H1 (cell line): ENCODE measurements around the gene HYDIN. TPM values are rescaled to one million over a fixed set of nuclear protein-coding genes. Genes with fewer than 3 reads are reported as not detected.

Source experiments
- CTCF ChIA-PET: fragments of 300-600 bp; sonication (Branson Sonifier 250); formaldehyde crosslinking; loops from one replicate; lab custom pipeline; 2021; ENCODE audit not compliant: partially characterized antibody; lab: Charles Lee
- POLR2A ChIA-PET: fragments of 300-600 bp; sonication (Branson Sonifier 250); formaldehyde crosslinking; loops from one replicate; lab custom pipeline; 2021; ENCODE audit warnings: inconsistent platforms; ENCODE audit not compliant: partially characterized antibody; lab: Charles Lee
- DNase-seq, 2 experiments: peaks; one replicate each; pipeline versions ENCODE4 v3.0.0 to v3.0.0-alpha.2; 2010 to 2022; ENCODE audit warnings: low spot score in 2 of 2, low read depth in 1 of 2, mixed read lengths in 1 of 2
- FAIRE-seq: peaks from 2 replicates; lab custom pipeline; 2011; peaks lifted over from hg19 to GRCh38; lab: Jason Lieb, UNC
- H2AFZ ChIP-seq: 2 replicates; pipeline ENCODE4 v1.8.1; 2012; ENCODE audit warnings: low read length, inconsistent platforms
- H2AK5ac ChIP-seq: 2 replicates; pipeline ENCODE4 v1.6.1; 2013; ENCODE audit warnings: low read depth, low read length
- H2BK120ac ChIP-seq: replicated peaks from 2 replicates; pipeline ENCODE3; 2013; ENCODE audit warnings: low read depth, low read length, inconsistent platforms
- H2BK12ac ChIP-seq: 2 replicates; pipeline ENCODE4 v1.6.1; 2013; ENCODE audit warnings: low read depth, low read length
- H2BK15ac ChIP-seq: 2 replicates; pipeline ENCODE4 v1.6.1; 2013; ENCODE audit warnings: low read length
- H2BK20ac ChIP-seq: 2 replicates; pipeline ENCODE4 v1.6.1; 2013; ENCODE audit warnings: low read length
- H2BK5ac ChIP-seq: 2 replicates; pipeline ENCODE4 v1.6.1; 2013; ENCODE audit warnings: low read depth, low read length
- H3K14ac ChIP-seq: 2 replicates; pipeline ENCODE4 v1.6.1; 2013; ENCODE audit warnings: inconsistent platforms; ENCODE audit not compliant: insufficient read length
- H3K18ac ChIP-seq: 2 replicates; pipeline ENCODE4 v1.6.1; 2013; ENCODE audit warnings: low read length; ENCODE audit errors: extremely low read depth
- H3K23ac ChIP-seq: 2 replicates; pipeline ENCODE4 v1.6.1; 2013; ENCODE audit warnings: inconsistent platforms; ENCODE audit not compliant: insufficient read length
- H3K23me2 ChIP-seq: 2 replicates; pipeline ENCODE4 v1.6.1; 2013; ENCODE audit warnings: low read depth, low read length
- H3K27ac ChIP-seq: 2 replicates; pipeline ENCODE4 v1.6.1; 2011; ENCODE audit warnings: low read depth, low read length, inconsistent platforms
- H3K27me3 ChIP-seq, 4 experiments: replicated peaks in 1 of 4; 1 replicate in 1 of 4; 2 replicates in 3 of 4; pipeline versions ENCODE4 v1.6.1 to v1.8.1; 2011 to 2013; ENCODE audit warnings: low read length in 3 of 4, mild to moderate bottlenecking in 3 of 4, inconsistent platforms in 2 of 4, mixed read lengths in 2 of 4, moderate library complexity in 1 of 4; ENCODE audit not compliant: control insufficient read depth in 3 of 4, insufficient read depth in 3 of 4; ENCODE audit errors: extremely low read depth in 1 of 4
- H3K36me3 ChIP-seq, 4 experiments: 2 replicates each; pipeline versions ENCODE4 v1.6.1 to v1.8.1; 2011 to 2013; ENCODE audit warnings: mild to moderate bottlenecking in 4 of 4, low read length in 3 of 4, moderate library complexity in 2 of 4, control low read depth in 1 of 4, inconsistent platforms in 1 of 4; ENCODE audit not compliant: insufficient read depth in 4 of 4, control insufficient read depth in 2 of 4
- H3K4ac ChIP-seq: replicated peaks from 2 replicates; pipeline ENCODE3; 2013; ENCODE audit warnings: low read length, low read depth, mixed read lengths, inconsistent platforms; ENCODE audit not compliant: insufficient read length
- H3K4me1 ChIP-seq, 4 experiments: replicated peaks in 1 of 4; 1 replicate in 1 of 4; 2 replicates in 3 of 4; pipeline versions ENCODE4 v1.6.1 to v1.8.1; 2011 to 2013; ENCODE audit warnings: low read length in 3 of 4, inconsistent platforms in 2 of 4, mixed read lengths in 1 of 4; ENCODE audit not compliant: insufficient read depth in 4 of 4, control insufficient read depth in 3 of 4
- H3K4me2 ChIP-seq, 2 experiments: 2 replicates each; pipeline versions ENCODE4 v1.6.1 to v1.8.1; 2011 to 2013; ENCODE audit warnings: low read depth in 2 of 2, low read length in 2 of 2, control low read depth in 1 of 2, inconsistent platforms in 1 of 2, mild to moderate bottlenecking in 1 of 2; ENCODE audit not compliant: insufficient read depth in 1 of 2
- H3K4me3 ChIP-seq, 4 experiments: fragments of 200-600, 300-600 bp in 1 of 4; sonication (generic), shearing (Covaris generic), sonication (Bioruptor Twin) in 1 of 4; 2 replicates each; pipeline versions ENCODE4 v1.5.1 to v1.8.1; 2011 to 2016; ENCODE audit warnings: low read length in 4 of 4, low read depth in 3 of 4, control low read depth in 2 of 4, inconsistent platforms in 2 of 4, mild to moderate bottlenecking in 2 of 4, mixed read lengths in 1 of 4, moderate library complexity in 1 of 4; ENCODE audit not compliant: insufficient read depth in 2 of 4; ENCODE audit errors: extremely low read depth in 1 of 4
- H3K56ac ChIP-seq: replicated peaks from 2 replicates; pipeline ENCODE3; 2013; ENCODE audit warnings: low read depth, mild to moderate bottlenecking, mixed read lengths, low read length, inconsistent platforms; ENCODE audit not compliant: insufficient read length
- H3K79me1 ChIP-seq: 2 replicates; pipeline ENCODE4 v1.6.1; 2013; ENCODE audit warnings: low read depth, low read length, control low read depth
- H3K79me2 ChIP-seq, 2 experiments: 2 replicates each; pipeline versions ENCODE4 v1.6.1 to v1.8.1; 2012 to 2013; ENCODE audit warnings: low read length in 2 of 2, mild to moderate bottlenecking in 2 of 2, inconsistent platforms in 1 of 2; ENCODE audit not compliant: insufficient read depth in 2 of 2, control insufficient read depth in 1 of 2
- H3K9ac ChIP-seq, 4 experiments: replicated peaks in 1 of 4; 1 replicate in 1 of 4; 2 replicates in 3 of 4; pipeline versions ENCODE4 v1.6.1 to v1.8.1; 2011 to 2013; ENCODE audit warnings: low read depth in 3 of 4, low read length in 3 of 4, control low read depth in 2 of 4, mild to moderate bottlenecking in 2 of 4, moderate library complexity in 2 of 4, inconsistent platforms in 1 of 4; ENCODE audit errors: extremely low read depth in 1 of 4
- H3K9me3 ChIP-seq, 2 experiments: 2 replicates each; pipeline versions ENCODE4 v1.6.1 to v1.8.1; 2012 to 2013; ENCODE audit warnings: mild to moderate bottlenecking in 2 of 2, moderate library complexity in 2 of 2, control low read depth in 1 of 2, inconsistent platforms in 1 of 2, low read depth in 1 of 2, low read length in 1 of 2, mixed read lengths in 1 of 2; ENCODE audit not compliant: insufficient read depth in 2 of 2
- H4K20me1 ChIP-seq, 2 experiments: replicated peaks in 1 of 2; 2 replicates each; pipeline versions ENCODE3 to v1.8.1; 2011 to 2013; ENCODE audit warnings: inconsistent platforms in 2 of 2, low read length in 2 of 2, mild to moderate bottlenecking in 1 of 2; ENCODE audit not compliant: insufficient read depth in 2 of 2, control insufficient read depth in 1 of 2
- H4K5ac ChIP-seq: 2 replicates; pipeline ENCODE4 v1.6.1; 2013; ENCODE audit warnings: low read length, low read depth, mixed read lengths, inconsistent platforms; ENCODE audit not compliant: insufficient read length
- H4K8ac ChIP-seq: 2 replicates; pipeline ENCODE4 v1.8.0; 2013; ENCODE audit warnings: mild to moderate bottlenecking, moderate library complexity, low read length, inconsistent platforms; ENCODE audit not compliant: insufficient read depth; ENCODE audit errors: extremely low read depth
- H4K91ac ChIP-seq: replicated peaks from 2 replicates; pipeline ENCODE3; 2013; ENCODE audit warnings: low read length, mixed read lengths, inconsistent platforms; ENCODE audit not compliant: insufficient read length
- POU5F1 ChIP-seq: IDR thresholded peaks from 2 replicates; pipeline ENCODE4 v1.6.1; 2011; ENCODE audit warnings: low read depth, mild to moderate bottlenecking, low read length, moderate library complexity
- SIN3A ChIP-seq, 2 experiments: IDR thresholded peaks in 1 of 2; conservative IDR thresholded peaks in 1 of 2; 2 replicates each; pipeline ENCODE4 v1.6.1; 2011 to 2012; ENCODE audit warnings: low read length in 2 of 2, improper control_type of control experiment in 1 of 2, low read depth in 1 of 2, mild to moderate bottlenecking in 1 of 2
- TCF12 ChIP-seq: IDR thresholded peaks from 2 replicates; pipeline ENCODE4 v1.6.1; 2011; ENCODE audit warnings: low read depth, mild to moderate bottlenecking, low read length
- WGBS, 2 experiments: shearing (Covaris generic) in 1 of 2; methylation state at CpG; one replicate each; pipeline versions ENCODE4 v1.1.6 to v1.1.7; 2013 to 2015; ENCODE audit warnings: low lambda C conversion rate in 2 of 2, mixed read lengths in 2 of 2, inconsistent platforms in 1 of 2, low coverage in 1 of 2, missing lambda C conversion rate in 1 of 2; ENCODE audit not compliant: insufficient replicate concordance in 2 of 2, insufficient coverage in 1 of 2, insufficient read length in 1 of 2; ENCODE audit errors: extremely low coverage in 1 of 2, missing lambda C conversion rate in 1 of 2; 5-methylcytosine and 5-hydroxymethylcytosine counted together
- polyA plus RNA-seq, 7 experiments: library from polyadenylated mRNA; depleted of rRNA in 3 of 7; stranded (reverse) in 5 of 7; unstranded in 2 of 7; fragments of >200 nt in 5 of 7; fragments of 200-250 nt in 2 of 7; gene quantifications; 1 replicate in 5 of 7; 2 replicates in 1 of 7; 4 replicates in 1 of 7; pipeline versions ENCODE4 v1.2.1 to v1.2.3, GENCODE V29; 2011 to 2013; ENCODE audit warnings: missing spikeins in 2 of 7, mixed read lengths in 2 of 7
- total RNA-seq: library from RNA; stranded (reverse); fragmentation: NEBNext Ultra II Directional; extraction: Animal tissue kit (Norgen Biotek cat#: 25700); gene quantifications from 2 replicates; pipeline ENCODE4 v1.2.1, GENCODE V29; 2021

Gene HYDIN
- total and polyA plus RNA-seq, 2 of the 8 experiments (the other 6 are each of a cell fraction or from before 2014, with no cell fraction given): 1.1 to 1.8 TPM

DNA sequence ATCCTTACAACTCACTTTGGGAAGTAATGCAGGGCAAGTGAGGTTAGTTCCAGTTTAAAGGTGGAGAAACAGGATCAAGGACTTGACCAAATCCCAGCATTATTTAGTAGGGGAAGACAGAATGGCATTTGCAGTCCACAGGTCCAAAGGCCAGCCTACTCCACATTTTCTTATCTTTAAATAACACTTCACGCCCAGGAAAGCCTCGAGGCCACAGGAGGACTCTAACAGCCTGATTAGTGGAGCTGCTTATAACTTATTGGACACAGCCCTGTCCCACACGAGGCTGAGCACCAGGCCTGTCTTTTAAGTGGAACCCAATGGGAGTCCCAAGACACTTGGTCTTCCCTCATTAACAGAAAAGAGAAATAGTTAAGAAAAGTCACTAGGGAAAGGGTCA lies 12.1 kb upstream of the HYDIN start:
- no peak overlapping the region for H2AFZ ChIP-seq
- H3K18ac ChIP-seq: no peak overlapping the region
- H4K5ac ChIP-seq: no peak overlapping the region
- no peaks in the 10 kb centered on the region for H3K79me1 ChIP-seq
- no peaks in the 10 kb centered on the region for H3K23me2 ChIP-seq
- H3K56ac ChIP-seq: no peak overlapping the region
- H3K36me3 ChIP-seq: no peaks in the 10 kb centered on the region
- H2BK20ac ChIP-seq: no peak overlapping the region
- H2AK5ac ChIP-seq: no peak overlapping the region
- no peaks in the 10 kb centered on the region for H3K4me1 ChIP-seq
- no peak overlapping the region for H3K27ac ChIP-seq
- no peak overlapping the region for H4K8ac ChIP-seq
- no peaks in the 10 kb centered on the region for H3K9me3 ChIP-seq
- H3K23ac ChIP-seq: no peak overlapping the region
- no peaks in the 10 kb centered on the region for H4K20me1 ChIP-seq
- H4K91ac ChIP-seq: no peak overlapping the region
- no peak overlapping the region for H2BK120ac ChIP-seq
- no peak overlapping the region for H3K4me3 ChIP-seq
- H3K27me3 ChIP-seq: no peaks in the 10 kb centered on the region
- CTCF ChIA-PET: interaction anchor here (1.4 to 1.6 kb wide), 2 partner anchors 68 to 115 kb away, joined by 3 read pairs; no protein-coding TSS in a partner anchor
- no peak overlapping the region for H2BK12ac ChIP-seq
- WGBS, 2 experiments: 92% methylated on average over 3 of the region's 3 CpGs; no CpG with 5 or more reads in 1 of the 2 experiments
- no peak overlapping the region for H3K14ac ChIP-seq
- DNase-seq (no peak), FAIRE-seq (no peak)
- H3K9ac ChIP-seq: no peak overlapping the region
- H3K79me2 ChIP-seq: no peaks in the 10 kb centered on the region
- no peak overlapping the region for H2BK5ac ChIP-seq
- no peak overlapping the region for H2BK15ac ChIP-seq
- no peak for TF ChIP-seq POU5F1
- TF ChIP-seq TCF12: no peak
- TF ChIP-seq SIN3A (conservative IDR thresholded peaks at IDR 0.05 in 1 of 2, IDR thresholded peaks at IDR 0.05 in 1 of 2; ENCODE audit: low read depth in 1 of 2, low read length in 2 of 2): no peak
- POLR2A ChIA-PET: no interaction called here
- no peak overlapping the region for H3K4me2 ChIP-seq
- H3K4ac ChIP-seq: no peak overlapping the region
